Tibial nerve (tissue), 4 donors: ENCODE data around the gene EPN3.

Experiments used
- CTCF ChIP-seq, 5 experiments: fragments of 200-600 bp in 3 of 5; fragments of 450-650 bp in 2 of 5; sonication (generic) in 3 of 5; IDR thresholded peaks; one replicate each; pipeline ENCODE4 v1.5.1; 2016 to 2019; ENCODE audit warnings: antibody characterized with exemption in 5 of 5, mild to moderate bottlenecking in 3 of 5, moderate library complexity in 2 of 5
- EP300 ChIP-seq, 2 donors: sonication (generic); formaldehyde crosslinking; IDR thresholded peaks; one replicate each; pipeline ENCODE4 v1.6.1; 2017; ENCODE audit warnings: antibody characterized with exemption in 2 of 2, mild to moderate bottlenecking in 1 of 2

- TF ChIP-seq CTCF (IDR thresholded peaks at IDR 0.05): no peak
- no peak for TF ChIP-seq EP300 (IDR thresholded peaks at IDR 0.05)
Observed at GRCh38 chr17:50483266-50483665, 49.3 kb upstream of the EPN3 start.
